HG03103 (cell line): ENCODE measurements around the gene ZDBF2.
"Not testable (repeated sequence)": the region's sequence is repeated elsewhere in the genome, so short reads cannot be mapped to it uniquely, and the experiment has no call there.

Experiments
- ATAC-seq: cut with Tn5 transposase; IDR thresholded peaks from one replicate; pipeline ENCODE4 v1.9.1; 2021; ENCODE audit warnings: low read depth; ENCODE audit not compliant: unreplicated experiment

The ZDBF2 gene

GRCh38 chr2:206316141-206316540, 41.7 kb downstream of the ZDBF2 start:
- no peak for ATAC-seq

DNA sequence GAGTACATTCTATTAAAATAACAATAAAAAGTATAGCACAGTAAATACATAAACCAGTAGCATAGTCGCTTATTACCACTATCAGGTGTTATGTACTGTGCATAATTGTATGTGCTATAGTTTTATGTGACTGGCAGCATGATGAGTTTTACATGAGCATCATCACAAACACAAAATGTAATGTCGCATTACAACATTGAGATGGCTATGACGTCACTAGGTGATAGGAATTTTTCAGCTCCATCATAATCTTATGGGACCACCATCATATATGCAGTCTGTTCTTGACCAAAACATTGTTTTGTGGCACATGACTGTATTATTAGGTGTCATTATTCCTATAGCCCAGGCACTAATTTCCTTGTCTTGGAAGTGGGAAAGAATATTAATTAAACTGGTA, 48.6 kb downstream of the ZDBF2 start:
- ATAC-seq, result no peak

DNA sequence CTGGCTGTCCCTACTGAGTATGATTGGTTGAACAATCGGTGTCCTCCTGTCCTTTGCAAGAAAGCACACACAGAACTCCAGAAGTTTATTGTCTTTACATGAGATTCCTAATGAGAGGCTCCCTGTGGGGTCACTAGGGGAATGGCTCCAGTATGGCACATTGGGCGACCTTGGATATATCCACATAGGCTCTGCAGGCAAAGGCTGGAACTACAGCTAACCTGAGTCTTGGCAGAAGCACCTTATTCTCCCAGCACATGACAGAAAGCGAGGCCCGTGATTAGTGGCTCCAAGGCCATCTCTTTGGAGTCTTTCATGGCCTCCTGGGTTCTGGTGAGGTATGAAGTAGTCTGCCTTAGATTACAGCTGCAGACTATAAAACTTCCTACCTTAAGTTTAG, 49.0 kb downstream of the ZDBF2 start:
- no peak for ATAC-seq

- ATAC-seq, result no peak
These were observed 50.4 kb downstream of the ZDBF2 start for GRCh38 chr2:206324869-206325268.

DNA sequence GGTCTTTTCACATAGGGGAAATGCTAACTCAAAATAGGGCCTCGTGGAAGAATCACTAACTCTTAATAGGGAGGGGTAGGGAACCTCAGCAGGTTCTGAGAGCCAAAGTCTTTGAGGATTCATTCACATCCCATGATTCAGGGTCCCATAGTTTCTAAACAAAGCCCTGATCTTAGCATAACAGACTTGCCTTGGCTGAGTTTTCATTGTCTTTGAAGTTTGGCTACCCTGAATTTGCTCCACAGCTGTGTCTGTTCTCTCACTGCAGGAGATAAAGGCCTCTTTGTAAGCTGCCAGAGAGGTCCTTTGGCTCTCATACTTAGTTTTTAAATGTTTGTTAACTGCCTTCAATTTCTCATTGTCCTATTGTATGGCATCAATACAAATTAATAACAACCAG, 54.5 kb downstream of the ZDBF2 start:
- no peak for ATAC-seq

DNA sequence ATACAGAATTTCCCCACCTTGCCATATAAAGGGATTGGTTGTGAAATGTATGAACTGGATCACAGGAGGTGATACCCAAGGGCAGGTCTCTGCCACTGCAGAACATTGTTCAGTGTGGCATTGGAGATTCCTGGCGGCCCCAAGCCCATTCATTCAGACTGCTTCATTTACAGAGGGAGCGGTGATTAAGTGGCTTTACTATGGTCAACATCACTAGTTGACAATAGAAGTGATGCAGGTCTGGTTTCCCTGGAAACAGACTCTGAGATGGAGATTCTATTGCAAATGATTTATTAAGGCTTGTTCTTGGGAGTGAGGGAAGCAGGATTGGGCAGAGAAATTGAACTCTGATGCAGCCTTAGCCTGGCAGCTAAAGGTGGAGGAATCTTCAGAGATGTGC, 62.4 kb downstream of the ZDBF2 start:
- ATAC-seq, result no peak

DNA sequence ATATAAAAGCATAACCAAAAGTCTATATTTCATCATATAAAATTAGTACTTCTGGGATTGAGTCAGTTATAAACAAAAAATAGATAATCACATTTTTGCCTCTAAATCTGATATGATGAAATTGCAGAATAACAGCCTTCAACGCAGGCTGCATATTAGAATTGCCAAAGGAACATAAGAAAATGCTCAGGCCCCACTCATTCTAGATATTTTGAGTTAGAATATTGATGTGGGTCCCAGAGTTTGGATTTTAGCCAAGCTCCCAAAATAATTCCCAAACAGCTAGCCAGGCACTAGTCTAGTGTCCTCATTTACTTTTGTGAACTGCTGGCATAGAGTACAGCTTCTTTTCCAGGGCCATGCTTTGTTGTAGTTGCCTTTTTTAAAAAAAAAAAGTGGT, 63.5 kb downstream of the ZDBF2 start:
- no peak for ATAC-seq

- no peak for ATAC-seq
These were observed 66.9 kb downstream of the ZDBF2 start for GRCh38 chr2:206341396-206341795.

DNA sequence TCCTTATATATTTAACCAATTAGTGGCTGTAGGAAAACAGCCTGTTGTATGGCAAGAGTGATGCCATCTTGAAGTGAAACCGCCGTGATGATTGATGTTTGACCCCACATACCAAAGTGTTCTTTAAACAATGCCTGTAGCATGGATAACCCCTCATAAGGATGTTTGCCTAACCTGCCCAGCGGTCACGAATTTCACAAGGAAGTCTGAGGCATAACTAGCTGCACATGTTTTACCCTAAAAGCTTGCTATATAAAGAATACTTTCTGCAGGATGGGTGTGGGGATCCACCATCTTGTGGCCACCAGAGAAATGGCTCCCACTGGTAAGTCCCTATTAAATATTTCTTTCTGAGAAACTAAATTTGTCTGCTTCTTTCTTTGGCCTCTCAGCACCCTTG, 68.7 kb downstream of the ZDBF2 start:
- ATAC-seq, result no peak

DNA sequence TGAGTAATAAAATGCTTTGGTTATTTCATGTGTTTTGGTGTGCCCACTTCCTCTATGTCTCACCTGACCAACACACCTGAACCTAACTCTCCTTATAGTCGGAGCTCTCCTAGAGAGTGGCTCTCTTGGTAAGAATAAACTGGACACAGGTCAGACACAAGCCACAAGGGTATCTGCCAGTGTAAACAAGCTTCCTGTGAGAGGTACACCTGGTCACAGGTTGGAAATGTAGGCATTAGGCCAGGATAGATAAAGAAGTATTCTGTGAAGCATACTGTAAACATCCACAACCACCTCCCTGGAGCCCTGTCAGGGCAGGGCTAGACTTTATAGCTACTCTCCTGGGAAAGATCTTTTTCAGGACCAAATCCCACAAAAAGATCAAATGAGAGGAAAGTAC, 69.4 kb downstream of the ZDBF2 start:
- ATAC-seq, result no peak

GRCh38 chr2:206345606-206346005, 71.1 kb downstream of the ZDBF2 start:
- no peak for ATAC-seq

DNA sequence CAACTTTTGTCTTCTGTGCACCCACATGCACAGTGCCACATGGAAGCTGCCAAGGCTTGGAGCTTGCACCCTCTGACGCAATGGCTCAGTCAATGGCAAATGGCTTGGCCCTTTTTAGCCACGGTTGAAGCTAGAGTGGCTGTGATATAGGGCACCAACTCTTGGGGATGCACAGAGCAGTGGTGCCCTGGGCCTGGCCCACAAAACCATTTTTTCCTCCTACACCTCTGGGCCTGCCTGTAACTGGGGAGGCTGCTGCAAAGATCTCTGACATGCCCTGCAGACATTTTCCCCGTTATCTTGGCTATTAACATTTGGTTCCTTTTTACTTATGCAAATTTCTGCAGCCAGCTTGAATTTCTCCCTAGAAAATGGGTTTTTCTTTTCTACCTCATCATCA, 74.9 kb downstream of the ZDBF2 start:
- no peak for ATAC-seq

GRCh38 chr2:206352571-206352970, 78.1 kb downstream of the ZDBF2 start:
- no peak for ATAC-seq

DNA sequence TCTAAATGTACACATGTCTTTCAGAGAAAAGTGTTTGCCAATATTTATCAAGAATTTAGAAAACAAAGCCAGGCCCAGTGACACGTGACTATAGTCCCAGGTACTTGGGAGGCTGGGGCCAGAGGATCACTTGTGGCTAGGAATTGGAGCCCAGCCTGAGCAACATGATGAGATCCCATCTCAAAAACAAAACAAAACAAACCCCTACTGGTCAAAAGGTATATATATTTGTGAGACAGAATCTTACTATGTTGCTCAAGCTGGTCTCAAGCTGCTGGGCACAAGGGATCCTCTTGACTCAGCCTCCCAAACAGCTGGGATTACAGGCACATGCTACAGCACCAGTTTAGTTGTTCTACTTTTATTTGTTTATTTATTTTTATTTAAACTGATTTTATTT, 79.2 kb downstream of the ZDBF2 start:
- no peak for ATAC-seq

GRCh38 chr2:206354129-206354528, 79.7 kb downstream of the ZDBF2 start:
- ATAC-seq, result no peak

DNA sequence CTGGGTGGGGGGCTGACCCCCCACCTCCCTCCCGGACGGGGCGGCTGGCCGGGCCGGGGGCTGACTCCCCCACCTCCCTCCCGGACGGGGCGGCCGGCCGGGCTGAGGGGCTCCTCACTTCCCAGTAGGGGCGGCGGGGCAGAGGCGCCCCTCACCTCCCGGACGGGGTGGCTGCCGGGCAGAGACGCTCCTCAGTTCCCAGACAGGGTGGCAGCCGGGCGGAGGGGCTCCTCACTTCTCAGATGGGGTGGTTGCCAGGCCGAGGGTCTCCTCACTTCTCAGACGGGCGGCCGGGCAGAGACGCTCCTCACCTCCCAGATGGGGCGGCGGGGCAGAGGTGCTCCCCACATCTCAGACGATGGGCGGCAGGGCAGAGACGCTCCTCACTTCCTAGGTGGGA, 82.4 kb downstream of the ZDBF2 start:
- ATAC-seq, result not testable (repeated sequence)

- not testable (repeated sequence) for ATAC-seq
These were observed 86.4 kb downstream of the ZDBF2 start for GRCh38 chr2:206360840-206361239.

DNA sequence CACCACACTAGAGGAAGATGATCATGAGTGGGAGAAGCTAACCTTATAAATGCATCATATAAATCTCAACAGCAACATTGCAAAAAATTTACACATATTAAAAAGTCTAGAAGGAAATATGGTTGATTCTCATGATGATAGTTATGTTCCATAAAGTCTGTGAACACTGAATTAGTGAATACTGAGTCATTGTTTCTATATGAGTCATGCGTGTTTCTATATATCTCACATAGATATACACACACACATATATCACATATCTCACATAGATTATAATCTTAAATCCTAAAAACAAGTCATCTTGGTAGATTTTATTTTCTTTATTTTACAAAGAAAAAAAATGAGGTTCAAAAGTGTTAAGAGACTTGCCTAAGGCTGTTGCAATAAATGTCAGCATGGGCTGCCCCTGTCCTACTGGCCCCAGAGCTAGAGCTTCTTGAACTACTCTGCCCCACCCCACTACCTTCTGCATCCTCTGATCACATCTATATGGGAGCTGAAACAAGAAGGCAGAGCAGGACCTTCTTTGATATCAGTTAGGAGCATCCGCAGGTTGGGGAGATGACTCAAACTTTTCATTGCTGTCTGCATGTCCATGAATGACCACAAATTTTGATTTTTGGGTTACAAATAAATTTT, 87.1 kb downstream of the ZDBF2 start:
- ATAC-seq, result peak; percentile 91
